Activated CD4-positive, alpha-beta T cell treated with anti-CD3 and anti-CD28 coated beads for 24 hours (primary cell): Measurements from ENCODE around the gene SLC10A3.

Experiments
- DNase-seq, 2 donors: peaks; one replicate each; pipeline ENCODE4 v3.0.0-alpha.2; 2020; ENCODE audit warnings: low read depth in 2 of 2

The SLC10A3 gene

DNA sequence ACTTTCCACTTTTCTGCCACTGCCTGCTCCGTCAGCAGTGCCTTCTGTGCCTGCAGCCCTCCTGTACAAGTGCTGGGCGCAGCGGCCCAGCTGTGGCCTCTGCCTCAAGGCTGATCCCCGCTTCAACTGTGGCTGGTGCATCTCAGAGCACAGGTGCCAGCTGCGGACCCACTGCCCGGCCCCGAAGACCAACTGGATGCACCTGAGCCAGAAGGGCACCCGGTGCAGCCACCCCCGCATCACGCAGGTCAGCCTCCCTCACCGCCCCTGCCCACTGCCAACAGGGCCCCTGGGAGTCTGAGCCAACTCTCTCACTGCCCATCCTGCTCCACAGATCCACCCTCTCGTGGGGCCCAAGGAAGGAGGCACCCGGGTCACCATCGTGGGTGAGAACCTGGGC lies 24.8 kb downstream of the SLC10A3 start:
- no peak for DNase-seq

DNA sequence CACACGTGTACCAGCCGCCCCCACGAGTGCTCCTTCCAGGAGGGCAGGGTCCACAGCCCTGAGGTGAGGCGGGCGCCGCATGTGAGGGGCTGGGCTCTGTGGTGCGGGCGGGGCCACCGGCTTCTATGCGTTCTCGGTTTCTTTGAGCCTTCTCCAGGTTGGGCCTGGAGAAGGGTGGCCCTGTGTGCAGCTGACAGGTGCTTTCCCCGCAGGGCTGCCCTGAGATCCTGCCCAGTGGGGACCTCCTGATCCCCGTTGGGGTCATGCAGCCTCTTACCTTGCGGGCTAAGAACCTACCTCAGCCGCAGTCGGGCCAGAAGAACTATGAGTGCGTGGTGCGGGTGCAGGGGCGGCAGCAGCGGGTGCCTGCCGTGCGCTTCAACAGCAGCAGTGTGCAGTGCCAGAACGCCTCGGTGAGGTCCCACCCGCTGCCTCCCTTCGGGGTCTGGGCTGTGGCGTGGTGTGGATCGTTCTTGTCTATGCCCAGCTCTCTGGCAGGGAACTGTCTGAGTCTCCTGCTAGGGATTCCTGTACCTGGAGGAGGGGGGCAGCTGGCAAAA lies 25.5 kb downstream of the SLC10A3 start:
- DNase-seq: no peak

DNA sequence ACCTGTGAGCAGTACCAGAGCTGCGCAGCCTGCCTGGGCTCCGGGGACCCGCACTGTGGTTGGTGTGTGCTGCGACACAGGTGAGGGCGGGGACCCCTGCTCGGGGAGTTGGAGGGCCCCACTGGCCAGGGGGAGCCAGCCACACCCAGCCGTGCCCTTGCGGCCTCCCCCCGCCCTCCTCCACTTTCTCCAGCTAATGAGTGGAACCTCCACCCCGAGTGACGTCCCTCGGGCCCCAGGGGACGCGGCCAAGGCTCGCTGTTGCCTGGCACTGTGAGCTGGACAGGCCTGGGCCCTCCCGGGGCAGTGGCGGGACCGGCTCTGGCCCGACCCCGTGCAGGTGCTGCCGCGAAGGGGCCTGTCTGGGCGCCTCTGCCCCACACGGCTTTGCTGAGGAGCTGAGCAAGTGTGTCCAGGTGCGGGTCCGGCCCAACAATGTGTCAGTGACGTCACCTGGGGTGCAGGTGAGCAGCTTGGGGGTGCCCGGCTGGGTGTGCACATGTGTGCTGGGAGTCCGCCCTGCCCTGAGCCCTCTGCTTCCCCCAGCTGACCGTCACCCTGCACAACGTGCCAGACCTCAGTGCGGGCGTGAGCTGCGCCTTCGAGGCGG lies 26.7 kb downstream of the SLC10A3 start:
- DNase-seq: no peak

DNA sequence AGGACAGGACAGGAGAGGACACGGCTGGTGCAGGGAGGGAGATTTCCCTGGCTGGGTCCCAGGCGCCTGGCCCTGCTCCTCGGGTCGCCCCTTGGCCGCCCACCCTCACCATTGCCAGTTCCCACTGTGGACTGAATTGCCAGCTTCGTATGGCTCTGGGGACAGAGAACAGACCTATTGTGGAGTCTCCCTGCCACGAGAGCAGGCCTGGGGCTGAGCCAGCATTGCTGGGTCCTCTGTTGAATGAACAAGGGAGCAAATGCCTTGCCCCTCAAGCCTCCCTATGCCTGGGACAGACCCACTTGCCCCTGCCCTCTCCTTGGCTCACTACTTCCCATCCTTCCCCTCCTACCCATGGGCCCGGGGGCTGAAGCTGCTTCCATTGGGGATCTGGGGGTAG lies 28.0 kb downstream of the SLC10A3 start:
- no peak for DNase-seq

DNA sequence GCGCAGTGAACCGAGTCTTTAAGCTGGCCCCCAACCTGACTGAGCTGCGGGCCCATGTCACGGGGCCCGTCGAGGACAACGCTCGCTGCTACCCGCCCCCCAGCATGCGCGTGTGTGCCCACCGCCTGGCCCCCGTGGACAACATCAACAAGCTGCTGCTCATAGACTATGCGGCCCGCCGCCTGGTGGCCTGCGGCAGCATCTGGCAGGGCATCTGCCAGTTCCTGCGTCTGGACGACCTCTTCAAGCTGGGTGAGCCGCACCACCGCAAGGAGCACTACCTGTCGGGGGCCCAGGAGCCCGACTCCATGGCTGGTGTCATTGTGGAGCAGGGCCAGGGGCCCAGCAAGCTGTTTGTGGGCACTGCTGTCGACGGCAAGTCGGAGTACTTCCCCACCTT lies 30.1 kb downstream of the SLC10A3 start:
- no peak for DNase-seq

DNA sequence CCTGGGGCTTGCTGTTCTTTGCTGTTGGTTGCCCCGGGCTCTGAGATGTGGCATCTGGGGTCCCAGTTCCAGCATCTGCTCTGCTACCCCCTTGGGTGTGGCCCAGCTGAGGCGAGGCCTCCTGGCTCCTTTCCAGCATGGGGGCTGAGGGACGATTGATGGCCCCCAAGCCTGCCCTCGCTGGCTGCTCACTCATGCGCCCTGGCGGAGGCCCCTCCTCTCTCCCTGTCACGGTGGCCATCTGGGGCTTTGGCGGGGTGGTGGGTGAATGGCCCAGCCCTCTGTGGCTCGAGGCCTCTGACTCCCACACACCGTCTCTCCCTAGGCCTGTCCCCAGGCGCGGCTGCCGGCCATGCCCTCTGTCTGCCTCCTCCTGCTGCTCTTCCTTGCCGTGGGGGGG lies 30.6 kb downstream of the SLC10A3 start:
- DNase-seq: no peak

DNA sequence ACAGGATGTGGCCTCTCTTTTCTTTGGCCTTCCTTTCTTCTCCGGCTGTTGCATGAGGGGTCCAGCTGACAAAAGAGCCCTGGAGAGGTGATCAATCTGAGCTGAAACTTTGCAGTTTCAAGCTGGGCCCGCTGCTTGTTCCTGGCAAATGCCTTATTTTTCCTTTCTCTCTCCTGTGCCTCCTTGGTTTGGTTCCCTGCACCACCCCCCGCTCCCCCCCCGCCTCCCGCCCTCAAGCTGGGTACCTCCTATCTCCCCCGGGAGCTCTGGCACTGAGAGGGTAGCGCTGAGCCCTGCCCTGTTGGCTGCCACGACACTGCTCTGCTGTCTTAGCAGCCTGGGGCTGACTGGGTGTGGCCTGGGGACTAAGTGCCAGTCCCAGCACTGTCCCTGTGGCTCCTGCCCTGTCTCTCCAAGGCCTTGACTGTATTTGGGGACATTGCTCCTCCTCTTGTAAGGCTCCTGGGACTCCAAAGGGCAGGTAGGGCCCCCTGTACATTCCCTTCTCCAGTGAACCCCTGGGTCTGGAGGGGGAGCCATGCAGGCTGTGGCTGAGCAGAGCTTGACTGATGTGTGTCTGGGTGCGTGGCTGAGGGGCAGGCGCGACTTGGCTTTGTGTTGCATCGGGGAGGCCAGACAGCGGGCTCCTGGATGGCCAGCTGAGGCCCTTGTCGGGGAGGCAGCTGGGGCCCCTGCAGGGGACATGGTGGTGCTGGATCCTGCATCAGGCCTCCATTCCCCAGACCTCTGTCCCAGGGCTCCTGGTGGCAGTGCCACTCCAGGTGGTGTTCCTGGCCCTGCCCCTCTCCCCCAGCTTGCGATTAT lies 31.3 kb downstream of the SLC10A3 start:
- DNase-seq: no peak

DNA sequence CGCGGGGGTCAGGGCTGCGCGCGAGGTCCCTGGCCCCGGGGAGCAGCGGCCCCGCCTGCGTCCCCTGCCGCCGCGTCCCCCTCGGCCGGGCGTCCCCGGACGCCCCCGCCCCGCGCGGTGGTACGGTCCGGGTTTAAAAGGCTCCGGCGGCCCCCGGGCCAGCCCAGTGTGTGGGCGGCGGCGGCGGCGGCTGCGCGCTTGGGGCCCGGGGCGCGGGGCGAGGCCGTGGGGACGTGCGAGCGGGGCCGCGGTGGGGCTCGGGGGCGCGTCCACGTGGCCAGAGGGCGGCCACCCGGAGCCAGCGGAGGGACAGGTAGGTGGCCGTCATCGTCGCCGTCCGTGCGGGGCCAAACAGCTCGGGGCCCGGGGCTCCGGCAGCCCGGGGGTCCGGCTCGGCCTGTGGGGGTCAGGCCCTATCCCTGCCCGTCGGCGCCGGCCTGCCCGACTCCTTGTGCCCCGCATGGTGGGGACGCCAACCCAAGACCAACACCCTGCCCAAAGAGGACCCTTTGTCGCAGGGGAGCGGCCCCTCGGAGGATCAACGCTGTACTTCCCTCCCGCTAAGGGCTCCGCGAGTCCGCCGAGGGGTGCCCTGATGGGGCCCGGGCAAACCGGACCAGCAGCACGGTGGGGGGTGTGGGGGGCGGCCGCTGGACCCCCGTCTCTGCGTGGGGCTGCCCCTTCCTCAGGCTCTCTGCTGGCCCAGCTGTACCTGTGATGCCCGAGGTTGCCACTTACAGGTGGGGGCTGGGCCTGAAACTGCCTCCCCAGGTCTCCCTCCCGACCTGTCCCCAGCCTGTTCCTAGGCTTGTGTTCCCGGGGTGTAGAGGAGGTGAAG lies 32.1 kb downstream of the SLC10A3 start, which contains the start of gene PLXNA3:
PLXNA3 (plus strand) TSS at position 166 of the 838 bp plus-strand sequence. CDS start 1,903 bp downstream, outside the sequence.
- DNase-seq: peak; percentile 35 to 46

DNA sequence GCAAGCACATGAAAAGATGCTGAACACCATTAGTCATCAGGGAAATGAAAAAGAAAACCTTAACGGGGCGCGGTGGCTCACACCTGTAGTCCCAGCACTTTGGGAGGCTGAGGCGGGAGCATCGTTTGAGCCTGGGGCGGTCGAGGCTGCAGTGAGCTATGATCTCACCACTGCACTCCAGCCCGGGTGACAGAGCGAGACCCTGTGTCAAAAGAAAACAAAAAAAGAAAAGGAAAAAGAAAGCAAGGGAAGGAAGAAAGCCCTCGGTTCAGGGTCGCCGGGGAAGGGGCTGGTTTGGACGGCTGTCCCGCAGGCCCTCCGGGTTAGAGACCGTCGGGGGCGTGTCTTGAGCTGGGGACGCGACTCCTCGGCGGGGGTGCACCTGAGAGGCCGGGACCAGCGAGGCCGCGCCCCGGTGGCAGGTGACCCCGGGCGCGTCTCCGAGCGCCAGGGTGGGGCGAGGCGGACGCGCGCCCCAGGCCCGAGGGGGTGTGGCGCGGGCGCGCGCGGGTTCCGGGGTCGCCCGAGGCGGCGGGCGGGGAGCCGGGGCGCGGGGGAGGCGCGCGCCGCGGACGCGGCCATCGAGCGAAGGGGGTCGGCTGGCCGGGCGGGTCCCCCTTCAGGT lies 32.8 kb downstream of the SLC10A3 start:
- DNase-seq: no peak

DNA sequence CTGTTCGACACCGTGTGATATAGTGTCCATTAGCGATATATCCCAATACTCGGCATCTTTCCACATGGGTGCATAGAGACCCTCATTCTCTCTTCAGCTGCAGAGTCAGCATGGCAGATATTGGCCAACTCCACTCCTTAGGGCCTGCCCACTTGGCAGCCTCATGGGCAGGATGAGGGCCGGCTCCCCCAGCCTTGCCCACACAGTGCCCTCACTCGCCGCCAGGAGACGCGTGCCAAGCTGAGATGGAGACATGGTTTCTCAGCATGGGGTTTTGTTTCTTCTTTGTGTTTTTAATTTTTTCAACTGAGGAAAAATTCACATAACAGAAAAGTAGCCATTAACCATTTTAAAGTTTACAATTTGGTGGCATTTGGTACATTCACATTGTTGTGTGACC lies 37.6 kb downstream of the SLC10A3 start:
- no peak for DNase-seq

DNA sequence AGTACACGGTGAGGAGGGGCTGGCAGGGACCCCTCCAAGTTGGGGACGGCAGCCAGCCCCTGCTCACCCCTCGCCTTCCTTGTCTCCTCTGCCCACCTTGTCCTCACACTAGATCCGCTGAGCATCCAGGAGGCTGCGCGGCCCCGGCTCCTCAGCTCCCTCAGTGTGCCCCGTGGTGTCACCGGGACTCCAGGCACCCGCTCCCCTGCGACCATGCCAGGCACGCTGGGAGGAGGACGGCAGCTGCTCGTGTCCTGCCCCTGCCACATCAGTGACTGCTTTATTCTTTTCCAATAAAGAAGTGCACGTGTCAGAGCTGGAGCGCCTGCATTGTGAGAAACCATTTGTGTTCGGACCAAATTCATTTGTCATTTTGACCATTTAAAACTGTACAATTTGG lies 40.1 kb downstream of the SLC10A3 start:
- no peak for DNase-seq

DNA sequence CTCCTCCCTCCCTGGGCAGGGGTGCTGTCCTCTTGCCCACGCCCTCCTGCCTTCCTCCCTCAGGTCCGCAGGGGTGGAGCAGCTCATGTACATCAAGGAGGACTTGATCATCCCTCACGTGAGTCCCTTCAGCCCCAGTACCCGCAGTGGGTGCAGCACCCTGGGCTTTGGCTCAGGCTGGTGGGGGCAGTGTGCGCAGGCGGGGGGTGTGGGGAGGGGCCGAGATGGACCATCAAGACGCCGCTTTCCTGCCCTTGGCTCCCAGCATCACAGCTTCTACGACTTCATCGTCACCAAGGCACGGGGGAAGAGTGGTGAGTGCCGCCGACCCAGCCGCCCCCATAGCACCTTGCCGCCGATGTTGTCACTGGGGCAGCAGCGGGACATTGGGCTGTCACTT lies 40.8 kb downstream of the SLC10A3 start:
- DNase-seq: no peak

DNA sequence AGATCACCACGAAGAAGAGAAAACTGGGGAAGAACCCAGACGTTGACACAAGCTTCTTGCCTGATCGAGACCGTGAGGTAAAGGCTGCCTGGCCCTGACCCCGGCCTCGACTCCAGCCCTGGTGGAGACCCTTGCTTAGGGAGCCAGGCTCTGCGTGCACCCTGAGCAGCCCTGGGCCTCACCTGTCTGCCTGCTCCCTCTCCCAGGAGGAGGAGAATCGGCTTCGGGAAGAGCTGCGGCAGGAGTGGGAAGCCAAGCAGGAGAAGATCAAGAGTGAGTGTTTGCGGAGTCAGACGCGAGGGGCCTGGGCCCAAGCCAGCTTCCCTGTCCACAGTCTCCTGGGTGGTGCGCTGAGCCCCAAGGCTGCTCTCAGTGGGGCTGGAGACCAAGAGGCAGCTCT lies 41.9 kb downstream of the SLC10A3 start:
- no peak for DNase-seq

DNA sequence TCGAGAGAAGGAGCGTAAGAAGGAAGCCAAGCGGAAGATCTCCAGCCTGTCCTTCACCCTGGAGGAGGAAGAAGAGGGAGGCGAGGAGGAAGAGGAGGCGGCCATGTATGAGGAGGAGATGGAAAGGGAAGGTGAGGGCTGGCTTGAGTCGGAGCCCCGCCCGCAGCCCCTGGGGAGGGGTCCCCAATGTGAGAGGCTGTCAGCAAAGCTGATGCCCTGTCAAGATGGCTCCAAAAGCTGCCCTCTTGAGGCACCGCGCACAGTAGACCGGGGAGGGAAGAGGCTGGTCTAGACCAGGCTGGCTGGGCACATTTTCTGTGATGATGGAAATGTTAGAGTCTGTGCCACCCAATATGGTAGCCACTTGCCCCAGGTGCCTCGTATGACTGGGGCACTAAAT lies 44.0 kb downstream of the SLC10A3 start:
- no peak for DNase-seq

DNA sequence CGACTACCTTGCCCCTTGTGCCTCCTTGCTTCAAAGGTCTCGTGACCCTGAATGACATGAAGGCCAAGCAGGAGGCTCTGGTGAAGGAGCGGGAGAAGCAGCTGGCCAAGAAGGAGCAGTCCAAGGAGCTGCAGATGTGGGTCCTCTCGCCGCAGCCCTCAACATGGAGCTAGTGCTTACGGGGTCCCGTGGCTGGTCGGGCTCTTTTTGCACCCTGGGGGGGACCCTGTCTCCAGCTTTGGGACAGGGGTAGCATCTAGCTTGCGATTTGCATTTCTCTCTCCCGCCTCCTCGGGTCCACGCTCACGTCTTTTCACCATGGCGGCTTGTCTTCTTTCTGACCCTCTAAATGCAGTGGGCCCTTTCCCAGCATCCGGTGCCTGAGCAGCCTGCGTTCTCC lies 44.7 kb downstream of the SLC10A3 start:
- no peak for DNase-seq

DNA sequence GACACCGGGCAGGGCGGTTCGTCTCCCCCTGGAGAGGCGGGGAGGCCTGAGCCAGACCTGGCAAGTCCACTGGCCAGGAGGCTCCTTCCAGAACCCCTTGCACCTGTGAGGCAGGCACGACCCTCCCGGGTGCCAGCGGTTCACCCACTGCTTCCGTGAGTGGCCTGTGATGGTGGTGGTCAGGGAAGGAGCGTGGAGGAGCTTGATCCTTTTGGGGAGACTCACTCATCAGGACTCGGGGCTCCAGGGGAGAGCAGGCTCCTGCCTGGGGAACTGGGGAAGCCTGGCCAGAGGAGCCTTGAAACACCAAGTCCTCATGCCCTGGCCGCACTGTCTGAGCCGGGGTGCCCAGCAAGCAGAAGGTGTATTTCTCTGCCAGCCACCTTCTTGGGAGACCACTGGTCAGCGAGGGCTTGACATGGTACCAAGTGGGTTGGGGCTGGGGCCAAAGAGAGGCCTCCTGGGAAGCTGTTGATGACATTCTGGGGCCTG lies 45.6 kb downstream of the SLC10A3 start:
- no peak for DNase-seq

DNA sequence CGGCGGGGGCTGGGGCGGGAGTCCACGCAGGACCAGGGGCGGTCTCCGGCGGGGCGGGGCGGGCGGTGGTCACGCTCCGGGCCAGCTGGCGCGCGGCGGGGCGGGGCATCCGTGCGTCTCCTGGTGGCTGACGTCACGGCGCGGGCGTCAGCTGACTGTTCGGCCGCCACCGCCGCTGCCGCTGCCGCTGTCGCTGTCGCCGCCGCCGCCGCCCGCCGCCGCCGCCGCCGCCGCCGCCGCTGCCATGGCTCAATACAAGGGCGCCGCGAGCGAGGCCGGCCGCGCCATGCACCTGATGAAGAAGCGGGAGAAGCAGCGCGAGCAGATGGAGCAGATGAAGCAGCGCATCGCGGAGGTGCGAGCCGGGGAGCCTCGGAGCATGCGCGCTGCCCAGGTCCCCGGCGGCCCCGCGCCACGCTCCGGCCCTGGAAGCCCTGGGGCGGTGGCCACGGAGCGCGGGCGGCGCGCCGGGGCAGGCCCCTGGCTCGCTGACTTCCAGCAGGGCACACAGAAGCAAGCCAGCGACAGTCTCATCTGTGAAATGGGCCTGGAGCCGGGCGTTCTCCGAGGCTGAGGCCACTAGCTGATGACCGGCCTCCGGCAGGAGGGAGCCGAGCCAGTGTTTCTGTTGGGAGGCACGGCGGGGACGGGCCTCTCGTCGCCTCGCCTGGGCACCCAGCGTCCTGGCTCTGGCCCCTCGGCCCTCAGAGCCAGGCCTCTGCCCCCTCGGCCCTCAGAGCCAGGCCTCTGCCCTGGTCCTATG lies 46.3 kb downstream of the SLC10A3 start, which contains the start of gene FAM50A:
FAM50A (plus strand) TSS at position 150 of the 763 bp plus-strand sequence; CDS start at position 245, 95 bp downstream.
- peak; percentile 52 to 60 for DNase-seq

DNA sequence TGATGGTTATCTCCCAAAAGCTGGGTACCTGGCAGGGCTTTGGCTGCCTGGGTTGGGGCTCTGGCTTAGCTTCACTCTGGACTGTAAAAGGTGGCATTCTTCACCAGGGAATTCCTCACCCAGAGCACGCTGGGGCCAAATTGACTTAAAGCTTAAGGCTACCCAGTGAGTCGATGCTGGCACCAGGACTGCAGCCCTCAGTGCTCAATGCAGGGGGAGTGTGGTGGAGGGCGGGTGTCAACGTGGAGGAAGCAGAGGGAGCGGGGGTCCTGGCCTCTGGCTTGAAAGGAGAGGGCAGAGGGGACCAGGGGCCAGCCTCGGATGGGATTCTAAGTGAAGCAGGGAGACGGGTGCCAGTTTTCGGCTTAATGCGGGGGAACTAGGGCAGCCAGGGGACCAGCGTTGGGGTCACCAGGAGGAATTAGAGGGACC lies 46.9 kb downstream of the SLC10A3 start:
- no peak for DNase-seq

DNA sequence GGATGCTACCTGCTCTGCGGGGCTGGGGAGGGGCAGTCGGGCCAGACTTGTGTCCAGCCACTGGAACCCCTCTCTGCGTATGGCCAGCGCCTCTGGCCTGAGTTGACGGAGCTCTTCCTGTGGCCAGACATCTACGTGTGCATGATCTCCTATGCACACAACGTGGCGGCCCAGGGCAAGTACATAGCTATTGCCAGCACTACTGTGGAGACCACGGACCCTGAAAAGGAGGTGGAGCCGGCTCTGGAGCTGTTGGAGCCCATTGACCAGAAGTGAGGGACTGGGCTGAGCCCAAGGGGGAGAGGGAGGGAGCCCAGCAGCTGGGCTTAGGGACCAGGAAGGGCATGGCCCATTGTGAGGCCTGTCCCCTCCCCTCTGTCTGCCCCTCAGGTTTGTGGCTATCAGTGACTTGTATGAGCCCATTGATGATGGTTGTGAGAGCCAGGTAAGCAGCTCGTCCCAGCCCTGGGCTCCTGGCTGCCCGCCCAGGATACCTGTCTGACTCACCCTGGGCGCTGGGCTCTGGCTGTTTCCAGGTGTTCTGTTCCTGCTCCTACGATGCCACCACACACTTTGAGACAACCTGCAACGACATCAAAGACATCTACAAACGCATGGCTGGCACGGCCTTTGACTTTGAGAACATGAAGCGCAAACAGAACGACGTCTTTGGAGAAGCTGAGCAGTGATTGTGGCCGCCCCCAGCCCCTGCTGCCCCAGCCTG lies 48.3 kb downstream of the SLC10A3 start:
- no peak for DNase-seq

DNA sequence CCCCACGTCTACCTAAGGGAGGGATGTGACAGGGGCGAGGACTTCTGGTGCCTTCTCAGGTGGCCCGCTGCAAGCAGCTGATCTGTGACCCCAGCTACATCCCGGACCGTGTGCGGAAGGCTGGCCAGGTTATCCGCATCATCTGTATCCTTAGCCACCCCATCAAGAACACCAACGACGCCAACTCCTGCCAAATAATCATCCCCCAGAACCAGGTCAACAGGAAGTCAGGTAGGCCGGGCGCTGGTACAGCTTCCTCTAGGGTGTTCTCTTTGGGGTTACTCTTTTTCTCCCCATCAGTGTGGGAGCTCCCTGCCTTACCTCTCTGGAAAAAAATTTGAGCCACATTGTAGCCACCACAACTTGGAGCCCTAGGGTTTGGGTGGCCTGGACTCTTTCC lies 48.9 kb downstream of the SLC10A3 start:
- DNase-seq: no peak
